ENCODE measurements around the gene DEFB124. TPM values are rescaled to one million over a fixed set of nuclear protein-coding genes. Genes with fewer than 3 reads are reported as not detected.

DEFB124 gene
- total RNA-seq, 4 donors from 2014 or later: not detected

- no peaks in the 10 kb centered on the region for H3K36me3 ChIP-seq
- no peak for DNase-seq (ENCODE audit: low spot score in 2 of 2)
- H3K27me3 ChIP-seq: no peaks in the 10 kb centered on the region
- H3K4me3 ChIP-seq: no peak overlapping the region
- H3K4me1 ChIP-seq: no peaks in the 10 kb centered on the region
- TF ChIP-seq CTCF (IDR thresholded peaks at IDR 0.05) (no peak), POLR2AphosphoS5 (IDR thresholded peaks at IDR 0.05) (no peak), POLR2A (IDR thresholded peaks at IDR 0.05) (no peak), EP300 (IDR thresholded peaks at IDR 0.05) (no peak)
- no peak overlapping the region for H3K27ac ChIP-seq
- H3K9me3 ChIP-seq: no peaks in the 10 kb centered on the region
Observed at GRCh38 chr20:31425797-31426196, 49.1 kb downstream of the DEFB124 start.

- WGBS: 82% methylated on average over 7 of the region's 7 CpGs
- no peak for DNase-seq (ENCODE audit: low spot score in 2 of 2)
- Histone ChIP-seq H3K36me3 (no peaks in the 10 kb centered on the region), H3K27me3 (no peaks in the 10 kb centered on the region), H3K4me1 (no peaks in the 10 kb centered on the region), H3K9me3 (no peaks in the 10 kb centered on the region), H3K27ac (no peak overlapping the region), H3K4me3 (no peak overlapping the region)
- no peak for TF ChIP-seq POLR2A (IDR thresholded peaks at IDR 0.05)
- TF ChIP-seq POLR2AphosphoS5 (IDR thresholded peaks at IDR 0.05): no peak
- TF ChIP-seq CTCF (IDR thresholded peaks at IDR 0.05): no peak
- no peak for TF ChIP-seq EP300 (IDR thresholded peaks at IDR 0.05)
Observed at GRCh38 chr20:31418307-31418706, 56.6 kb downstream of the DEFB124 start.

- Histone ChIP-seq H3K9me3 (no peaks in the 10 kb centered on the region), H3K4me1 (no peaks in the 10 kb centered on the region), H3K27ac (no peak overlapping the region), H3K36me3 (no peaks in the 10 kb centered on the region), H3K4me3 (no peak overlapping the region), H3K27me3 (peaks cover 4% of the 10 kb centered on the region)
- 85% methylated on average over 2 of the region's 2 CpGs for WGBS
- no peak for DNase-seq (ENCODE audit: low spot score in 2 of 2)
- TF ChIP-seq POLR2A (IDR thresholded peaks at IDR 0.05): no peak
- no peak for TF ChIP-seq POLR2AphosphoS5 (IDR thresholded peaks at IDR 0.05)
- TF ChIP-seq CTCF (IDR thresholded peaks at IDR 0.05): no peak
- TF ChIP-seq EP300 (IDR thresholded peaks at IDR 0.05): no peak
Observed at GRCh38 chr20:31415653-31416052, 59.3 kb downstream of the DEFB124 start.

Other genes with a start within 250 kb of the DEFB124 start
- not detected for gene DEFB115, start 217.5 kb downstream of the DEFB124 start, total RNA-seq
- gene DEFB116, start 166.5 kb downstream of the DEFB124 start, total RNA-seq: not detected
- gene DEFB118, start 106.5 kb downstream of the DEFB124 start, total RNA-seq: not detected
- gene DEFB119, start 84.5 kb downstream of the DEFB124 start, total RNA-seq: not detected
- gene DEFB121, start 68.9 kb downstream of the DEFB124 start, total RNA-seq: not detected
- not detected for gene DEFB123, start 34.5 kb downstream of the DEFB124 start, total RNA-seq
- gene REM1, start 161 bp upstream of the DEFB124 start, total RNA-seq: 1 to 10 TPM in 1 of 4 donors, under 1 TPM in 2, not detected in 1; 0.57 to 2.3 (median 0.64) TPM
- gene HM13, start 39.3 kb upstream of the DEFB124 start, total RNA-seq: 10 to 100 TPM; 44.3 to 59.7 (median 54.4) TPM
- 100 to 1,000 TPM; 335 to 766 (median 507) TPM for gene ID1, start 130.2 kb upstream of the DEFB124 start, total RNA-seq
- gene COX4I2, start 162.8 kb upstream of the DEFB124 start, total RNA-seq: 1 to 10 TPM in 1 of 4 donors, not detected in 3; 2.7 TPM
- gene BCL2L1, start 247.7 kb upstream of the DEFB124 start, total RNA-seq: 100 to 1,000 TPM; 104 to 120 (median 107) TPM

Measured in suprapubic skin (tissue), 4 donors.